ENCODE measurements around the gene CEACAM3. TPM values are rescaled to one million over a fixed set of nuclear protein-coding genes. Genes with fewer than 3 reads are reported as not detected.

The CEACAM3 gene
- total and polyA plus RNA-seq, 8 donors: 0.12 to 8.6 (median 0.38) TPM; not detected in 3

DNA sequence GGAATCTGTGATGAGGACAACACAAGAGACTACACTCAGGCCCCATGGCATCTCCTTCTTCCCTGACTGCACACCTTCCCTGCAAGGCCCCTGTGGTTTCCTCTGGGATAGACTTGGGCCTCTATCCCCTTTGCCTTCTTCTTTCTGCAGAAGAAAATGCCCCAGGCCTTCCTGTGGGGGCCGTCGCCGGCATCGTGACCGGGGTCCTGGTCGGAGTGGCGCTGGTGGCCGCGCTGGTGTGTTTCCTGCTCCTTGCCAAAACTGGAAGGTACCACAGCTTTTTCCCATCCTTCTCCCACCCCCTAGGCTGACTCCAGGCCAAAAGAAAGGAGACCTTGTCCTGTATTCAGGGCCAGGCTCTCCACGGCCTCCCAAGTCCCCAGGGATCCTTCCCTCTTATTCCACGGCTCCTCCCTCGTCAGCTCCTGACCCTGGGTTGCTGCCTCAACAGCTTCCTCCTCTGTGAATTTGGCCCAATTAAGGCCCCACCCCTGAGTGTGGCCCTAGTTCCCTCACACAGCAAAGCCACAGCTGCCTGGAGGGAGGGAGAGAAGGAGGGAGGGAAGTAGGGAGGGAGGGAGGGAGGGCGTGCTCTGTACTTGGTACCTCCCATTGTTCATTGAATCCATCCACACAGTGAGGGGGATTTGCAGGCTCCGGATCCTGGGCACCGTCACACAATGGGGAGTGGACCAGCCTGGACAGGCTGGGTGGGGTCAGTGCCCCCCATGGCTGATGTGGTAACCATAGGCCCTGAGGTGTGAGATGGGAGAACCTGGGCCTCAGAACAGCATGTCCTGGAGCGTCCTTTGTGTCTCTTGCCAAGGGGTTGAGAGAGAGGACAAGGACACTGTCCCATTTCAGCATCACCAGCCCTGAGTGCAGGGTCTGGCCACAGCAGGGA, 12.5 kb downstream of the CEACAM3 start:
- TF ChIP-seq, protein P1, sequence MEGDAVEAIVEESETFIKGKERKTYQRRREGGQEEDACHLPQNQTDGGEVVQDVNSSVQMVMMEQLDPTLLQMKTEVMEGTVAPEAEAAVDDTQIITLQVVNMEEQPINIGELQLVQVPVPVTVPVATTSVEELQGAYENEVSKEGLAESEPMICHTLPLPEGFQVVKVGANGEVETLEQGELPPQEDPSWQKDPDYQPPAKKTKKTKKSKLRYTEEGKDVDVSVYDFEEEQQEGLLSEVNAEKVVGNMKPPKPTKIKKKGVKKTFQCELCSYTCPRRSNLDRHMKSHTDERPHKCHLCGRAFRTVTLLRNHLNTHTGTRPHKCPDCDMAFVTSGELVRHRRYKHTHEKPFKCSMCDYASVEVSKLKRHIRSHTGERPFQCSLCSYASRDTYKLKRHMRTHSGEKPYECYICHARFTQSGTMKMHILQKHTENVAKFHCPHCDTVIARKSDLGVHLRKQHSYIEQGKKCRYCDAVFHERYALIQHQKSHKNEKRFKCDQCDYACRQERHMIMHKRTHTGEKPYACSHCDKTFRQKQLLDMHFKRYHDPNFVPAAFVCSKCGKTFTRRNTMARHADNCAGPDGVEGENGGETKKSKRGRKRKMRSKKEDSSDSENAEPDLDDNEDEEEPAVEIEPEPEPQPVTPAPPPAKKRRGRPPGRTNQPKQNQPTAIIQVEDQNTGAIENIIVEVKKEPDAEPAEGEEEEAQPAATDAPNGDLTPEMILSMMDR (IDR thresholded peaks at IDR 0.05): no peak
- Histone ChIP-seq H3K27me3 (peaks cover 0 to 14% of the 10 kb centered on the region in 2 donors), H3K4me1 (peaks cover 0 to 65% of the 10 kb centered on the region in 2 donors), H3K36me3 (no peaks in the 10 kb centered on the region), H3K27ac (peak overlapping the region in 1 of 2 donors; percentile 95), H3K9me3 (no peaks in the 10 kb centered on the region), H3K4me3 (peak overlapping the region in 1 of 2 donors; percentile 20)
- peak; percentile 77 for ATAC-seq
- intact Hi-C loops (cut with DNase I): no loop called here
- DNase-seq: peak in 2 of 4 donors; percentile 79 to 81

DNA sequence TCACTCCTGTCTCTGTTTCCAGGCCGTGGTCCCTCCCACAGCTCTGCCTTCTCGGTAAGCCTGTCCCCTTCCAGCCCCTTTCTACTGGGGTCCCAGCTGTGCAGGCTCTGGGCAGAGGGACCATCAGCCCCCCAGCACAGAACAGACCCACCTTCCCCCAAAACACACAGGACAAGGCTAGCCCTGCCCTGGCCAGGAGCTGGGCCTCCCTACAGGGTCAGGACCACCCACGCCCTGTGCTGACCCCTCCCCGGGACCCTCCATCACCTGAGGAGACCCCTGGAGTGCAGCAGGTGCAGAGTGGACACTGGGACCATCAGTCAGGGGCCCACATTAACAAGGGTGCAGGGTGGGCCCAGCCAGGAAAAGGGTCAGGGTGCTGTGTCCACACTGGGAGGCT, 13.9 kb downstream of the CEACAM3 start:
- Histone ChIP-seq H3K4me3 (no peak overlapping the region), H3K27ac (peak overlapping the region; percentile 65 to 95), H3K27me3 (peaks cover 0 to 14% of the 10 kb centered on the region in 2 donors), H3K9me3 (no peaks in the 10 kb centered on the region), H3K4me1 (peaks cover 0 to 57% of the 10 kb centered on the region in 2 donors), H3K36me3 (no peaks in the 10 kb centered on the region)
- intact Hi-C loops (cut with DNase I): no loop called here
- ATAC-seq: no peak
- TF ChIP-seq, protein P1 (IDR thresholded peaks at IDR 0.05): no peak
- DNase-seq: no peak

DNA sequence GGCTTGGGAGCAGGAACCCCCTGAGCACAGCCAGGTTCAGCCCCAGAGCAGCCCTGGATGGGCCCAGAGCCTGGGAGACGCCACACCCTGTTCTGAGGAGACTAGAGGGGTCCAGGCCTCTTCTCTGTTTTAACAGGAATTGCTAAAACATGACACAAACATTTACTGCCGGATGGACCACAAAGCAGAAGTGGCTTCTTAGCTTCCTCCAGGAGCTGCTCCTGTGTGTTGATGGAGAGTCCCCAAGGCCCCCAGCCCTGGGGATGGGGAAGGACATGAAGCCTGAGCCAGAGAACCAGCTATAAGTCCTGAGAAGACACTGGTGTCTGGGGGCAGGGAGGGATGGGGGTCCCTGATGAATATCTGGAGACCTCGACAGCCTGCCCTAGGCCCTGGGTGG, 14.6 kb downstream of the CEACAM3 start:
- intact Hi-C loops (cut with DNase I): no loop called here
- no peaks in the 10 kb centered on the region for H3K36me3 ChIP-seq
- TF ChIP-seq, protein P1 (IDR thresholded peaks at IDR 0.05): no peak
- peaks cover 0 to 14% of the 10 kb centered on the region in 2 donors for H3K27me3 ChIP-seq
- H3K4me1 ChIP-seq: peaks cover 0 to 49% of the 10 kb centered on the region in 2 donors
- no peaks in the 10 kb centered on the region for H3K9me3 ChIP-seq
- peak overlapping the region; percentile 65 to 95 for H3K27ac ChIP-seq
- peak; percentile 57 for ATAC-seq
- peak in 2 of 4 donors; percentile 70 to 86 for DNase-seq
- H3K4me3 ChIP-seq: no peak overlapping the region

DNA sequence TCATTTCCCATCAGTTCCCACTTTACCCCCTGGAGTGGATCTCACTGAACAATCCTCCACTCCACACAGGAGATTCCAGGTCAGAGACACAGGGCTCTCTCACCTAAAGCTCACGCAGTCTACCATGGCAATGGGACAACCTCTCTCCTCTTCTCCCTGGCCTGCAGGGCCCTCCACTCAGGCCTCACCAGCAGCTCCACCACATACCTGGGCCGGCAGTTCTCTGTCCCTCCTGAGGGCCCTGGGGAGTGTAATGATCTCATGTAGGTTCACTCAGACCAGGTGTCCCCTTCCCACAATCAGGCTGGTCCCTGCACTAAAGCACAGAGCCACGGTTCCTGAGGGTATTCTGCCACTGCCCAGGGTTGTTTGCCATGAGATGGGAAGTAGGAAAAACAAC, 15.6 kb downstream of the CEACAM3 start:
- intact Hi-C loops (cut with DNase I): no loop called here

DNA sequence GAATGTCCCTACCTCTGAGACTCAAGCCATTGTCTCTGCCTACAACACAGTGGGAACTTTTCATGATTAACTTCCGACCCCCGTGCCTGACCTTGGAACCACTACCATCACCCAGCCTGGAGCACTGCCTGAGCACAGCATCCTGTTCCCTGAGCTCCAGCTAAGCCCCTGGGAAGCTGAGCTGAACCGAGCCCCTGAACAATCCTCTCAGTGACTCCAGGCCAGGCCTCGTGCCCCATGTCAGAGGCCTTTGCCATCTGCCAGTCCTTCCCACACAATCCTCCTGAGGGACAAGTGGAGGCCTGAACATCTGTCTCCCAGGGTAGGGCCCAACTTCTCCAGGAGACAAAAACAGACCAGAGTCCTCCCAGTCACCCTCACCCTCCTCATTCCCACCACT, 17.5 kb downstream of the CEACAM3 start:
- Histone ChIP-seq H3K27ac (no peak overlapping the region), H3K9me3 (no peaks in the 10 kb centered on the region), H3K4me3 (no peak overlapping the region), H3K36me3 (no peaks in the 10 kb centered on the region), H3K27me3 (peaks cover 0 to 19% of the 10 kb centered on the region in 2 donors), H3K4me1 (peaks cover 0 to 33% of the 10 kb centered on the region in 2 donors)
- DNase-seq (no peak), ATAC-seq (no peak)
- TF ChIP-seq, protein P1 (IDR thresholded peaks at IDR 0.05): no peak
- intact Hi-C loops (cut with DNase I): no loop called here

More for the DNA sequence above, 15.6 kb downstream of the CEACAM3 start:
- Histone ChIP-seq H3K4me3 (no peak overlapping the region), H3K36me3 (no peaks in the 10 kb centered on the region), H3K9me3 (no peaks in the 10 kb centered on the region), H3K27me3 (peaks cover 0 to 14% of the 10 kb centered on the region in 2 donors), H3K27ac (peak overlapping the region in 1 of 2 donors; percentile 95), H3K4me1 (peaks cover 0 to 45% of the 10 kb centered on the region in 2 donors)
- DNase-seq (no peak), ATAC-seq (no peak)
- TF ChIP-seq, protein P1 (IDR thresholded peaks at IDR 0.05): no peak
